Kidney (tissue), 14 donors: Measurements from ENCODE around the gene MRGPRE. TPM values are rescaled to one million over a fixed set of nuclear protein-coding genes. Genes with fewer than 3 reads are reported as not detected.

Source experiments
- DNase-seq, 5 donors: peaks; one replicate each; pipeline ENCODE4 v3.0.0-alpha.2; 2013 to 2020
- FAIRE-seq: peaks from 2 replicates; lab custom pipeline; 2012; peaks lifted over from hg19 to GRCh38; lab: Jason Lieb, UNC
- H3K27ac ChIP-seq, 2 donors: one replicate each; pipeline ENCODE4 v1.7.0; 2013; ENCODE audit warnings: low read depth in 2 of 2, low read length in 2 of 2, inconsistent platforms in 1 of 2
- H3K27me3 ChIP-seq: one replicate; pipeline ENCODE4 v1.7.1; 2013; ENCODE audit warnings: low read length, inconsistent platforms; ENCODE audit not compliant: control insufficient read depth, insufficient read depth
- H3K36me3 ChIP-seq, 3 donors: one replicate each; pipeline versions ENCODE4 v1.7.0 to v1.7.1; 2013; ENCODE audit warnings: low read length in 3 of 3, control low read depth in 1 of 3, inconsistent platforms in 1 of 3; ENCODE audit not compliant: insufficient read depth in 3 of 3, control insufficient read depth in 2 of 3
- H3K4me1 ChIP-seq, 3 donors: one replicate each; pipeline versions ENCODE4 v1.7.0 to v1.7.1; 2013; ENCODE audit warnings: low read length in 3 of 3, inconsistent platforms in 1 of 3, low read depth in 1 of 3; ENCODE audit not compliant: control insufficient read depth in 2 of 3, insufficient read depth in 2 of 3
- H3K4me3 ChIP-seq, 3 donors: one replicate each; pipeline versions ENCODE4 v1.7.0 to v1.8.1; 2013; ENCODE audit warnings: low read length in 3 of 3, control low read depth in 1 of 3, inconsistent platforms in 1 of 3
- H3K9ac ChIP-seq, 3 donors: one replicate each; pipeline versions ENCODE4 v1.7.0 to v1.7.1; 2013; ENCODE audit warnings: low read length in 3 of 3, control low read depth in 1 of 3, inconsistent platforms in 1 of 3
- H3K9me3 ChIP-seq, 3 donors: one replicate each; pipeline versions ENCODE4 v1.7.0 to v1.7.1; 2013; ENCODE audit warnings: low read length in 3 of 3, control low read depth in 1 of 3, inconsistent platforms in 1 of 3; ENCODE audit not compliant: control insufficient read depth in 2 of 3, insufficient read depth in 1 of 3
- intact Hi-C: fragments of 100-400 bp; cut with DNase I; formaldehyde crosslinking; loops from one replicate; pipeline ENCODE4 v1.11.1; 2022
- polyA plus RNA-seq: library from polyadenylated mRNA; stranded (reverse); fragments of 350-450 nt; fragmentation: Illumina TruSeq; extraction: RNeasy Lipid Tissue Mini Kit (QIAGEN cat#74804); gene quantifications from one replicate; pipeline ENCODE4 v1.2.3, GENCODE V29; 2014; ENCODE audit warnings: low read depth, low replicate concordance; ENCODE audit not compliant: insufficient read depth
- total RNA-seq: library from RNA; stranded (reverse); fragmentation: NEBNext Ultra II Directional; extraction: Animal tissue kit (Norgen Biotek cat#: 25700); gene quantifications from one replicate; pipeline ENCODE4 v1.2.1, GENCODE V29; 2021
- TF ChIP-seq, protein P1 (sequence below): IDR thresholded peaks from 3 replicates; pipeline ENCODE4 v1.5.1; 2012; ENCODE audit warnings: mild to moderate bottlenecking, moderate library complexity, borderline replicate concordance; ENCODE audit not compliant: insufficient read depth; ENCODE audit errors: extremely low read depth
- donor health status: control.
- donor health status: control.
- donor health status: control.
- donor health status: control.
- donor health status: control.
- donor health status: DM: yes; HTN: yes; CAD: no.
- donor health status: Normal renal cell carcinoma (clear cell type).

Gene MRGPRE
- total and polyA plus RNA-seq, 2 donors from 2014 or later = 0.22 TPM; not detected in 1

GRCh38 chr11:3177931-3178330, 54.3 kb downstream of the MRGPRE start:
- Histone ChIP-seq H3K36me3 (no peaks in the 10 kb centered on the region), H3K4me1 (no peaks in the 10 kb centered on the region), H3K9me3 (peaks cover 3 to 8% (median 4%) of the 10 kb centered on the region in 3 donors), H3K4me3 (no peak overlapping the region), H3K27ac (no peak overlapping the region), H3K9ac (no peak overlapping the region), H3K27me3 (no peaks in the 10 kb centered on the region)
- TF ChIP-seq, protein P1, sequence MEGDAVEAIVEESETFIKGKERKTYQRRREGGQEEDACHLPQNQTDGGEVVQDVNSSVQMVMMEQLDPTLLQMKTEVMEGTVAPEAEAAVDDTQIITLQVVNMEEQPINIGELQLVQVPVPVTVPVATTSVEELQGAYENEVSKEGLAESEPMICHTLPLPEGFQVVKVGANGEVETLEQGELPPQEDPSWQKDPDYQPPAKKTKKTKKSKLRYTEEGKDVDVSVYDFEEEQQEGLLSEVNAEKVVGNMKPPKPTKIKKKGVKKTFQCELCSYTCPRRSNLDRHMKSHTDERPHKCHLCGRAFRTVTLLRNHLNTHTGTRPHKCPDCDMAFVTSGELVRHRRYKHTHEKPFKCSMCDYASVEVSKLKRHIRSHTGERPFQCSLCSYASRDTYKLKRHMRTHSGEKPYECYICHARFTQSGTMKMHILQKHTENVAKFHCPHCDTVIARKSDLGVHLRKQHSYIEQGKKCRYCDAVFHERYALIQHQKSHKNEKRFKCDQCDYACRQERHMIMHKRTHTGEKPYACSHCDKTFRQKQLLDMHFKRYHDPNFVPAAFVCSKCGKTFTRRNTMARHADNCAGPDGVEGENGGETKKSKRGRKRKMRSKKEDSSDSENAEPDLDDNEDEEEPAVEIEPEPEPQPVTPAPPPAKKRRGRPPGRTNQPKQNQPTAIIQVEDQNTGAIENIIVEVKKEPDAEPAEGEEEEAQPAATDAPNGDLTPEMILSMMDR = no peak
- FAIRE-seq (no peak), DNase-seq (no peak)
- intact Hi-C loops = no loop called here

Other genes with a start within 250 kb of the MRGPRE start
- gene NAP1L4, start 240.1 kb downstream of the MRGPRE start, total RNA-seq = 133 TPM
- gene NAP1L4, start 240.1 kb downstream of the MRGPRE start, polyA plus RNA-seq = 120 TPM
- 49.5 TPM for gene CARS1, start 175.0 kb downstream of the MRGPRE start, total RNA-seq
- 26.5 TPM for gene CARS1, start 175.0 kb downstream of the MRGPRE start, polyA plus RNA-seq
- gene OSBPL5, start 67.1 kb downstream of the MRGPRE start, total RNA-seq = 63.0 TPM
- gene OSBPL5, start 67.1 kb downstream of the MRGPRE start, polyA plus RNA-seq = 8.5 TPM
- gene MRGPRG, start 13.6 kb downstream of the MRGPRE start, total RNA-seq = not detected
- not detected for gene MRGPRG, start 13.6 kb downstream of the MRGPRE start, polyA plus RNA-seq
- 25.3 TPM for gene ZNF195, start 146.7 kb upstream of the MRGPRE start, total RNA-seq
- gene ZNF195, start 146.7 kb upstream of the MRGPRE start, polyA plus RNA-seq = 12.9 TPM